Small intestine (tissue), 4 donors: ENCODE data around the gene ZNF470. TPM values are rescaled to one million over a fixed set of nuclear protein-coding genes. Genes with fewer than 3 reads are reported as not detected.

ENCODE experiments used
- polyA plus RNA-seq, 4 donors: library from polyadenylated mRNA; stranded (reverse) in 3 of 4; unstranded in 1 of 4; fragments of 200-250 nt in 3 of 4; fragments of 120-200 nt in 1 of 4; gene quantifications; one replicate each; pipeline versions ENCODE4 v1.2.1 to v1.2.3, GENCODE V29; 2013
- donor health status: healthy with polysubstance abuse.
- donor health status: Bipolar disorder and iron deficiency.
- donor health status: healthy.

Gene ZNF470
- polyA plus RNA-seq, 4 donors: 0.54 to 7.4 (median 1.3) TPM

Other genes with a start within 250 kb of the ZNF470 start
- 1 to 10 TPM in 3 of 4 donors, under 1 TPM in 1; 0.45 to 5.6 (median 1.8) TPM for gene ZNF582, start 173.9 kb upstream of the ZNF470 start, polyA plus RNA-seq
- 1 to 10 TPM in 2 of 4 donors, under 1 TPM in 2; 0.45 to 4.1 (median 0.96) TPM for gene ZNF583, start 163.1 kb upstream of the ZNF470 start, polyA plus RNA-seq
- gene ZNF667, start 90.1 kb upstream of the ZNF470 start, polyA plus RNA-seq: 1 to 10 TPM in 1 of 4 donors, under 1 TPM in 1, not detected in 2; 0.73 to 9.5 TPM
- 10 to 100 TPM in 1 of 4 donors, 1 to 10 TPM in 1, under 1 TPM in 2; 0.22 to 10.0 (median 0.91) TPM for gene ZNF471, start 59.6 kb upstream of the ZNF470 start, polyA plus RNA-seq
- 1 to 10 TPM in 2 of 4 donors, under 1 TPM in 2; 0.22 to 6.1 (median 1.1) TPM for gene ZFP28, start 28.5 kb upstream of the ZNF470 start, polyA plus RNA-seq
- gene ZNF71, start 27.8 kb downstream of the ZNF470 start, polyA plus RNA-seq: 1 to 10 TPM; 1.4 to 3.7 (median 2.5) TPM
- under 1 TPM in 2 of 4 donors, not detected in 2; 0.09 to 0.55 TPM for gene SMIM17, start 75.7 kb downstream of the ZNF470 start, polyA plus RNA-seq
- 1 to 10 TPM in 1 of 4 donors, under 1 TPM in 1, not detected in 2; 0.76 to 2.5 TPM for gene ZNF835, start 104.3 kb downstream of the ZNF470 start, polyA plus RNA-seq